Duodenal mucosa (tissue), 2 donors: ENCODE measurements around the gene SNCAIP.

Experiments
- H3K27ac ChIP-seq: one replicate; pipeline ENCODE4 v1.7.0; 2013; ENCODE audit warnings: low read depth, low read length
- H3K27me3 ChIP-seq, 2 donors: one replicate each; pipeline ENCODE4 v1.7.0; 2013; ENCODE audit warnings: low read length in 2 of 2, control low read depth in 1 of 2; ENCODE audit not compliant: insufficient read depth in 2 of 2, control insufficient read depth in 1 of 2
- H3K36me3 ChIP-seq, 2 donors: one replicate each; pipeline ENCODE4 v1.7.0; 2013; ENCODE audit warnings: low read length in 2 of 2, control low read depth in 1 of 2; ENCODE audit not compliant: insufficient read depth in 2 of 2, control insufficient read depth in 1 of 2
- H3K4me1 ChIP-seq, 2 donors: one replicate each; pipeline ENCODE4 v1.7.0; 2013; ENCODE audit warnings: low read length in 2 of 2, control low read depth in 1 of 2; ENCODE audit not compliant: insufficient read depth in 2 of 2, control insufficient read depth in 1 of 2
- H3K4me3 ChIP-seq, 2 donors: one replicate each; pipeline ENCODE4 v1.7.0; 2013; ENCODE audit warnings: low read length in 2 of 2, low read depth in 1 of 2
- H3K9ac ChIP-seq, 2 donors: one replicate each; pipeline ENCODE4 v1.7.0; 2013; ENCODE audit warnings: low read length in 2 of 2, low read depth in 1 of 2
- H3K9me3 ChIP-seq, 2 donors: one replicate each; pipeline ENCODE4 v1.7.0; 2013; ENCODE audit warnings: low read length in 2 of 2, control low read depth in 1 of 2; ENCODE audit not compliant: control insufficient read depth in 1 of 2

Gene SNCAIP

GRCh38 chr5:122311961-122312590 is at the start of gene SNCAIP:
TSS of gene SNCAIP (plus strand) at chr5:122312237. CDS start at chr5:122391135, 78,898 bp downstream.
- Histone ChIP-seq H3K27ac (peak within 1 kb of the TSS; percentile 17), H3K9ac (no peak within 1 kb of the TSS), H3K4me1 (peaks cover 0 to 10% of the 10 kb centered on the region in 2 donors), H3K27me3 (peaks cover 26 to 44% of the 10 kb centered on the region in 2 donors), H3K36me3 (no peaks in the 10 kb centered on the region), H3K4me3 (peak within 1 kb of the TSS; percentile 55 to 69), H3K9me3 (no peaks in the 10 kb centered on the region)

- Histone ChIP-seq H3K4me1 (no peaks in the 10 kb centered on the region), H3K9me3 (no peaks in the 10 kb centered on the region), H3K36me3 (no peaks in the 10 kb centered on the region), H3K27ac (no peak overlapping the region), H3K4me3 (no peak overlapping the region), H3K9ac (no peak overlapping the region), H3K27me3 (no peaks in the 10 kb centered on the region)
These were observed 48.5 kb upstream of the SNCAIP start for GRCh38 chr5:122263352-122264030.

GRCh38 chr5:122264610-122265009 is 47.4 kb upstream of the SNCAIP start:
- Histone ChIP-seq H3K4me3 (no peak overlapping the region), H3K36me3 (no peaks in the 10 kb centered on the region), H3K27ac (no peak overlapping the region), H3K9ac (no peak overlapping the region), H3K4me1 (no peaks in the 10 kb centered on the region), H3K9me3 (no peaks in the 10 kb centered on the region), H3K27me3 (no peaks in the 10 kb centered on the region)

GRCh38 chr5:122267185-122267584 is 44.9 kb upstream of the SNCAIP start:
- no peaks in the 10 kb centered on the region for H3K27me3 ChIP-seq
- no peak overlapping the region for H3K9ac ChIP-seq
- H3K27ac ChIP-seq: no peak overlapping the region
- no peaks in the 10 kb centered on the region for H3K4me1 ChIP-seq
- H3K36me3 ChIP-seq: no peaks in the 10 kb centered on the region
- no peaks in the 10 kb centered on the region for H3K9me3 ChIP-seq
- no peak overlapping the region for H3K4me3 ChIP-seq

- no peak overlapping the region for H3K9ac ChIP-seq
- no peak overlapping the region for H3K27ac ChIP-seq
- H3K9me3 ChIP-seq: no peaks in the 10 kb centered on the region
- H3K4me1 ChIP-seq: no peaks in the 10 kb centered on the region
- H3K4me3 ChIP-seq: no peak overlapping the region
- no peaks in the 10 kb centered on the region for H3K27me3 ChIP-seq
- no peaks in the 10 kb centered on the region for H3K36me3 ChIP-seq
These were observed 38.3 kb upstream of the SNCAIP start for GRCh38 chr5:122273696-122274095.

GRCh38 chr5:122283592-122283991 is 28.4 kb upstream of the SNCAIP start:
- Histone ChIP-seq H3K27me3 (no peaks in the 10 kb centered on the region), H3K9me3 (no peaks in the 10 kb centered on the region), H3K9ac (no peak overlapping the region), H3K27ac (no peak overlapping the region), H3K4me1 (no peaks in the 10 kb centered on the region), H3K36me3 (no peaks in the 10 kb centered on the region), H3K4me3 (no peak overlapping the region)

GRCh38 chr5:122286541-122286940 is 25.5 kb upstream of the SNCAIP start:
- no peak overlapping the region for H3K4me3 ChIP-seq
- no peak overlapping the region for H3K27ac ChIP-seq
- no peaks in the 10 kb centered on the region for H3K27me3 ChIP-seq
- no peak overlapping the region for H3K9ac ChIP-seq
- H3K9me3 ChIP-seq: no peaks in the 10 kb centered on the region
- no peaks in the 10 kb centered on the region for H3K36me3 ChIP-seq
- H3K4me1 ChIP-seq: no peaks in the 10 kb centered on the region

- Histone ChIP-seq H3K27me3 (no peaks in the 10 kb centered on the region), H3K27ac (no peak overlapping the region), H3K4me3 (no peak overlapping the region), H3K4me1 (no peaks in the 10 kb centered on the region), H3K36me3 (no peaks in the 10 kb centered on the region), H3K9ac (no peak overlapping the region), H3K9me3 (no peaks in the 10 kb centered on the region)
These were observed 24.9 kb upstream of the SNCAIP start for GRCh38 chr5:122287101-122287500.

GRCh38 chr5:122291000-122291901 is 20.8 kb upstream of the SNCAIP start:
- Histone ChIP-seq H3K4me1 (no peaks in the 10 kb centered on the region), H3K9ac (no peak overlapping the region), H3K4me3 (no peak overlapping the region), H3K36me3 (no peaks in the 10 kb centered on the region), H3K9me3 (no peaks in the 10 kb centered on the region), H3K27ac (no peak overlapping the region), H3K27me3 (no peaks in the 10 kb centered on the region)

- H3K27me3 ChIP-seq: no peaks in the 10 kb centered on the region
- no peaks in the 10 kb centered on the region for H3K9me3 ChIP-seq
- no peak overlapping the region for H3K9ac ChIP-seq
- H3K4me3 ChIP-seq: no peak overlapping the region
- no peak overlapping the region for H3K27ac ChIP-seq
- H3K4me1 ChIP-seq: no peaks in the 10 kb centered on the region
- no peaks in the 10 kb centered on the region for H3K36me3 ChIP-seq
These were observed 19.7 kb upstream of the SNCAIP start for GRCh38 chr5:122292332-122292731.
